HL-60 (cell line): ENCODE data around the gene PCP2.
"Not testable (repeated sequence)": the region's sequence is repeated elsewhere in the genome, so short reads cannot be mapped to it uniquely, and the experiment has no call there.

ENCODE experiments used
- DNase-seq, 2 experiments: peaks; one replicate each; pipeline ENCODE4 v3.0.0-alpha.2; 2010 to 2020; ENCODE audit warnings: low read depth in 1 of 2, low spot score in 1 of 2
- H3K27ac ChIP-seq: fragments of 250-450 bp; sonication (Bioruptor Pico); replicated peaks from 2 replicates; pipeline ENCODE4 v1.5.1; 2020; ENCODE audit warnings: mild to moderate bottlenecking, moderate library complexity
- H3K27me3 ChIP-seq: fragments of 250-450 bp; sonication (Bioruptor Pico); 2 replicates; pipeline ENCODE4 v1.5.1; 2021; ENCODE audit warnings: mild to moderate bottlenecking, moderate library complexity; ENCODE audit not compliant: insufficient read depth, poor library complexity, severe bottlenecking
- H3K4me3 ChIP-seq: replicated peaks from 2 replicates; pipeline ENCODE4 v1.5.1; 2011; ENCODE audit warnings: mild to moderate bottlenecking, control low read depth, low read length; ENCODE audit not compliant: insufficient read depth
- GABPA ChIP-seq: IDR thresholded peaks from 2 replicates; pipeline ENCODE4 v1.6.1; 2012; ENCODE audit warnings: low read depth
- POLR2AphosphoS5 ChIP-seq: IDR thresholded peaks from 2 replicates; pipeline ENCODE4 v1.6.1; 2012; ENCODE audit warnings: low read depth
- SPI1 ChIP-seq: IDR thresholded peaks from 2 replicates; pipeline ENCODE4 v1.6.1; 2012; ENCODE audit warnings: low read depth, mild to moderate bottlenecking, borderline replicate concordance
- TF ChIP-seq, protein P1 (sequence below): IDR thresholded peaks from 2 replicates; pipeline ENCODE4 v1.6.1; 2012; ENCODE audit warnings: low read depth; ENCODE audit not compliant: insufficient replicate concordance
- TF ChIP-seq, protein P2 (sequence below): IDR thresholded peaks from one replicate; pipeline ENCODE4 v1.5.1; 2011; ENCODE audit warnings: low read length, control low read depth, inconsistent platforms; ENCODE audit not compliant: insufficient read depth

Gene PCP2

GRCh38 chr19:7645163-7645562 lies 11.6 kb upstream of the PCP2 start:
- H3K27ac ChIP-seq: peak overlapping the region; percentile 90
- TF ChIP-seq, protein P1, sequence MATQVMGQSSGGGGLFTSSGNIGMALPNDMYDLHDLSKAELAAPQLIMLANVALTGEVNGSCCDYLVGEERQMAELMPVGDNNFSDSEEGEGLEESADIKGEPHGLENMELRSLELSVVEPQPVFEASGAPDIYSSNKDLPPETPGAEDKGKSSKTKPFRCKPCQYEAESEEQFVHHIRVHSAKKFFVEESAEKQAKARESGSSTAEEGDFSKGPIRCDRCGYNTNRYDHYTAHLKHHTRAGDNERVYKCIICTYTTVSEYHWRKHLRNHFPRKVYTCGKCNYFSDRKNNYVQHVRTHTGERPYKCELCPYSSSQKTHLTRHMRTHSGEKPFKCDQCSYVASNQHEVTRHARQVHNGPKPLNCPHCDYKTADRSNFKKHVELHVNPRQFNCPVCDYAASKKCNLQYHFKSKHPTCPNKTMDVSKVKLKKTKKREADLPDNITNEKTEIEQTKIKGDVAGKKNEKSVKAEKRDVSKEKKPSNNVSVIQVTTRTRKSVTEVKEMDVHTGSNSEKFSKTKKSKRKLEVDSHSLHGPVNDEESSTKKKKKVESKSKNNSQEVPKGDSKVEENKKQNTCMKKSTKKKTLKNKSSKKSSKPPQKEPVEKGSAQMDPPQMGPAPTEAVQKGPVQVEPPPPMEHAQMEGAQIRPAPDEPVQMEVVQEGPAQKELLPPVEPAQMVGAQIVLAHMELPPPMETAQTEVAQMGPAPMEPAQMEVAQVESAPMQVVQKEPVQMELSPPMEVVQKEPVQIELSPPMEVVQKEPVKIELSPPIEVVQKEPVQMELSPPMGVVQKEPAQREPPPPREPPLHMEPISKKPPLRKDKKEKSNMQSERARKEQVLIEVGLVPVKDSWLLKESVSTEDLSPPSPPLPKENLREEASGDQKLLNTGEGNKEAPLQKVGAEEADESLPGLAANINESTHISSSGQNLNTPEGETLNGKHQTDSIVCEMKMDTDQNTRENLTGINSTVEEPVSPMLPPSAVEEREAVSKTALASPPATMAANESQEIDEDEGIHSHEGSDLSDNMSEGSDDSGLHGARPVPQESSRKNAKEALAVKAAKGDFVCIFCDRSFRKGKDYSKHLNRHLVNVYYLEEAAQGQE: no peak
- TF ChIP-seq POLR2AphosphoS5 (peak; percentile 60; the same call in 1 of the 2 replicates), GABPA (no peak)
- H3K4me3 ChIP-seq: no peak overlapping the region
- DNase-seq: peak; percentile 85 to 87
- H3K27me3 ChIP-seq: no peaks in the 10 kb centered on the region

DNA sequence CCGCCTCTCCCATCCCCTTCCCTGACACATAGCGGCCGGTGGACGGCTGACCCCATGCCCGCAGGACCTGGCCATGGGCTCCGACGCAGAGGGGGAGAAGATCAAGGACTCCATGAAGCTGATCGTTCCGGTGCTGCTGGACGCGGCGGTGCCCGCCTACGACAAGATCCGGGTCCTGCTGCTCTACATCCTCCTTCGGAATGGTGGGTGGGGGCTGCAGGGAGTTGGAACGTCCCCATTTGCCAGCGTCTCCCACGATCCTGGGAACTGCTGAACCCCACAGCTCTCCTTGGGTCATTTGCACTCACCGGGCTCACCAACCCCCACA lies 11.0 kb upstream of the PCP2 start:
- no peak for DNase-seq
- Histone ChIP-seq H3K27ac (peak overlapping the region; percentile 90), H3K4me3 (no peak overlapping the region), H3K27me3 (no peaks in the 10 kb centered on the region)
- TF ChIP-seq, protein P1: no peak
- TF ChIP-seq GABPA: no peak
- TF ChIP-seq, protein P2, sequence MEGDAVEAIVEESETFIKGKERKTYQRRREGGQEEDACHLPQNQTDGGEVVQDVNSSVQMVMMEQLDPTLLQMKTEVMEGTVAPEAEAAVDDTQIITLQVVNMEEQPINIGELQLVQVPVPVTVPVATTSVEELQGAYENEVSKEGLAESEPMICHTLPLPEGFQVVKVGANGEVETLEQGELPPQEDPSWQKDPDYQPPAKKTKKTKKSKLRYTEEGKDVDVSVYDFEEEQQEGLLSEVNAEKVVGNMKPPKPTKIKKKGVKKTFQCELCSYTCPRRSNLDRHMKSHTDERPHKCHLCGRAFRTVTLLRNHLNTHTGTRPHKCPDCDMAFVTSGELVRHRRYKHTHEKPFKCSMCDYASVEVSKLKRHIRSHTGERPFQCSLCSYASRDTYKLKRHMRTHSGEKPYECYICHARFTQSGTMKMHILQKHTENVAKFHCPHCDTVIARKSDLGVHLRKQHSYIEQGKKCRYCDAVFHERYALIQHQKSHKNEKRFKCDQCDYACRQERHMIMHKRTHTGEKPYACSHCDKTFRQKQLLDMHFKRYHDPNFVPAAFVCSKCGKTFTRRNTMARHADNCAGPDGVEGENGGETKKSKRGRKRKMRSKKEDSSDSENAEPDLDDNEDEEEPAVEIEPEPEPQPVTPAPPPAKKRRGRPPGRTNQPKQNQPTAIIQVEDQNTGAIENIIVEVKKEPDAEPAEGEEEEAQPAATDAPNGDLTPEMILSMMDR: no peak
- TF ChIP-seq SPI1: no peak
- TF ChIP-seq POLR2AphosphoS5: no peak

GRCh38 chr19:7643629-7644549 lies 10.4 kb upstream of the PCP2 start:
- not testable (repeated sequence) for H3K4me3 ChIP-seq, H3K27me3 ChIP-seq
- DNase-seq: peak; percentile 32 to 74
- H3K27ac ChIP-seq: peak overlapping the region; percentile 90

DNA sequence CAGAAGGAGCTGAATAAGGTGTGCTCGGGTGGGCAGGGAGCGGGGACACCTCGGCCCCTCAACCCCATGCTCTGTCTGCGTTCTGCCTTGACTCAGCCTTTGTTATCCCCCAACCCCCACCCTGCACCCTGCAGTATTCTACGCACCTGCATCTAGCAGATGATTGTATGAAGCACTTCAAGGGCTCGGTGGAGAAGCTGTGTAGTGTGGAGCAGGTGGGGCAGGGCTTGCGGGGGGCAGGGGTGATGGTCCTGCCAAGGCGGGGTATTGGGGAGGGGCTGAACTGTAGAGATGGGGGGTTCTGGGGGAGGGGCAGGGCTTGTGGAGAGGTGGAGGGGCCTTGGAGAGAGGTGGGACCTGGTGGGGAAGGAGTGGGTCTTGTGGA lies 9.5 kb upstream of the PCP2 start:
- no peak for DNase-seq
- no peaks in the 10 kb centered on the region for H3K27me3 ChIP-seq
- H3K4me3 ChIP-seq: no peak overlapping the region
- no peak overlapping the region for H3K27ac ChIP-seq
- TF ChIP-seq GABPA (no peak), POLR2AphosphoS5 (no peak)

DNA sequence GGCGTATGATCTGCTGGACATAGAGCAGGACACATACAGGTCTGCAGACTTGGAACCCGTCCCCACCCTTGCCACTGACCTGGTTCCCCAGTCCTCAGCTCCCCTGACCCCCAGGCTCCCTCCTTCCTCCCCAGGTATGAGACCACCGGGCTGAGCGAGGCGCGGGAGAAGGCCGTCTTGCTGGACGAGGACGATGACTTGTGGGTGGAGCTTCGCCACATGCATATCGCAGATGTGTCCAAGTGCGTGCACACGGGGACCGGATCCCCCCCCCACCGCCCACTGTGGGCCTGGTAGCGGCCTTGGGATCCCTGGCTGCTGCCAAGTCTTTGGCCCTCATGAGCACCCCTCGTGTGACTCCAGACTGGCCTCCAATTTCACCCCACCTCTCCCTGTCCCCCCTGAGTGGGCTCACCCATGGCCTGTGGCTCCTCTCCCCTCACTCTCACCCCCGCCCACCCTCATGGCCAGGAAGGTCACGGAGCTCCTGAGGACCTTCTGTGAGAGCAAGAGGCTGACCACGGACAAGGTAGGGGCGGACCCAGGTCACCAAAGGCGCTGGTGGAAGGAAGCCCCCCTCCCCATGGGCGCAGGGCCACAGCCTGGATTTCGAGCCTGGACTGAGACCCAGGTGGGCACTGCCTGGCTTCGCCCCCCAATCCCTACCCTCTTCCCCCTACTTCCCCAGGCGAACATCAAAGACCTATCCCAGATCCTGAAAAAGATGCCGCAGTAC lies 8.9 kb upstream of the PCP2 start:
- DNase-seq: no peak
- no peak for TF ChIP-seq SPI1
- Histone ChIP-seq H3K27me3 (no peaks in the 10 kb centered on the region), H3K4me3 (no peak overlapping the region), H3K27ac (no peak overlapping the region)
